Motor neuron (in vitro differentiated cells): ENCODE data around the gene PIK3R5. TPM values are rescaled to one million over a fixed set of nuclear protein-coding genes. Genes with fewer than 3 reads are reported as not detected.

ENCODE experiments used
- ATAC-seq, 8 experiments: fragments of 200-7000 bp; cut with Tn5 transposase; replicated peaks in 6 of 8; 2 replicates each; pipeline ENCODE4 v1.8.0; 2021; ENCODE audit warnings: mild to moderate bottlenecking in 8 of 8, moderate library complexity in 8 of 8
- H3K27ac ChIP-seq, 2 donors: fragments of 250-450 bp; sonication (Bioruptor Pico); 2 replicates each; pipeline ENCODE4 v1.9.0; 2021; ENCODE audit warnings: antibody characterized with exemption in 2 of 2, mild to moderate bottlenecking in 2 of 2, moderate library complexity in 1 of 2
- H3K4me1 ChIP-seq, 2 donors: fragments of 250-450 bp; sonication (Bioruptor Pico); replicated peaks in 1 of 2; 2 replicates each; pipeline ENCODE4 v1.6.1; 2021; ENCODE audit warnings: antibody characterized with exemption in 2 of 2, mild to moderate bottlenecking in 2 of 2, moderate library complexity in 1 of 2
- H3K4me3 ChIP-seq, 5 donors: fragments of 250-450 bp; sonication (Bioruptor Pico); 2 replicates each; pipeline ENCODE4 v1.9.0; 2021; ENCODE audit warnings: antibody characterized with exemption in 5 of 5, mild to moderate bottlenecking in 5 of 5, moderate library complexity in 4 of 5
- WGBS, 10 experiments: fragments of 450-650 bp; shearing (Covaris generic); methylation state at CpG; one replicate each; pipeline ENCODE4 v1.0.0; 2022; 5-methylcytosine and 5-hydroxymethylcytosine counted together
- in situ Hi-C, 9 experiments: fragments of 400-800 bp; cut with MboI; loops; one replicate each; pipeline ENCODE4 v1.15.0; 2021; ENCODE audit warnings: low sequenced_read_pairs in 9 of 9, low pct_unique_long_range_greater_than_20kb in 2 of 9; ENCODE audit not compliant: unreplicated experiment in 9 of 9
- total RNA-seq, 8 experiments: library from RNA; unstranded; fragments of 300-600 nt; gene quantifications; 2 replicates each; pipeline versions ENCODE4 v1.2.3 to v1.2.4, GENCODE V29; 2022

The PIK3R5 gene
- total RNA-seq, 8 experiments from 2014 or later: 0.27 to 1.7 (median 0.86) TPM

DNA sequence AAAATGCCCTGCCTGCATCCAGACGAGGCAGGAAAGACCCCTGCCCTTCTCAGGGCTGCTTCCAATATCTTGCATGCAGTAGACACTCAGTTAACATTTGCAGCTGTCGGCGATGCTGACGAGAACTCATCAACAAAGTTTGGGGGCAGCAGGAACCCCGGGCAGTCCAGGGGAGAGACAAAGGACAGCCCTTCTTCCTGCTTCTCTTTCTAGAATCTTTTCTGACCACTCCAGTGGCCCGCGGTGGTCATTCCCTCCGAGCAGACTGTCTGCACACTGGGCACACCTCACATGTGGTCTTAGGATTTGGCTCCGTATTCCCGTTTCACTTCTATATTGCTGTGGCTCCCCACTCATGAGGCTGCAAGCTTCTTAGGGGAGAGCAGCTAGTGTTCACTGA is 135.4 kb downstream of the PIK3R5 start:
- WGBS, 10 experiments: 0 to 93% (median 68%) methylated on average over 1 to 5 of the region's 10 CpGs; no CpG with 5 or more reads in 3 of the 10 experiments
- no peak for ATAC-seq
- in situ Hi-C loops: no loop called here
- Histone ChIP-seq H3K27ac (no peak overlapping the region), H3K4me1 (no peaks in the 10 kb centered on the region), H3K4me3 (no peak overlapping the region)

DNA sequence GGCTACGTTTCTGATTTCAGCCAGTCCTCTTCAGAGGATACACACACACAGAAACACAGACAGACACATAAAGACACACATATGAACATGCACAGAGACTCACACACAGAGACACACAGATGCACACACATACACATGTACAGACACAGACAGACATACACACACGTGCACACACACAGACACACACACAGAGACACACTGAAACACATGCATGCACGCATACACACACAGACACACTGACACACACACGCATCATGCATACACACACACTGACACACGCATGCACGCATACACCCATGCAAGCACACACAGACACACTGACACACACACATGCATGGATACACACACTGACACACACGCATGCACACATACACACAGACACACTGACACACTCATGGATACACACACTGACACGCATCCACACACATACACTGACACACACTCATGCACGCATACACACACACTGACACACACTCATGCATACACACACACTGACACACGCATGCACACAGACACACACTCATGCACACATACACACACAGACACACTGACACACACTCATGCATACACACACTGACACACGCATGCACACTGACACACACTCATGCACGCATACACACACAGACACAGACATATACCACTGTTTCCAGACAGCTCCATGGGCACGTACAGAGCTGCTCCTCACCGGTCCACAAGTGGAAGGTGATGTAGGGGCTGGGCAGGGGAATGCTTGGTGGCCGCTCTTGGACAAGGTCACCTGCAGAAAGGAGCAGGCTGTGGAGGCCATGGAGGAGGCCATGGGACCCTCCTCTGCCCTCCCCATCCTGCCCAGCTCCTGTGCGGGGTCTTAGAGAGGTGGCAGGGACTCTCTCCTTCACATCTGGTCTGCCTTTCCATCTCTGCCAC is 136.2 kb downstream of the PIK3R5 start:
- in situ Hi-C loops: no loop called here
- no peaks in the 10 kb centered on the region for H3K4me1 ChIP-seq
- no peak for ATAC-seq
- no peak overlapping the region for H3K27ac ChIP-seq
- H3K4me3 ChIP-seq: no peak overlapping the region
- 40 to 89% (median 67%) methylated on average over 1 to 6 of the region's 16 CpGs; no CpG with 5 or more reads in 4 of the 10 experiments for WGBS, 10 experiments

Other genes with a start within 250 kb of the PIK3R5 start
- gene CCDC42, start 220.9 kb downstream of the PIK3R5 start, total RNA-seq: 1 to 10 TPM in 1 of 8 experiments, under 1 TPM in 5, not detected in 2; 0.16 to 2.0 (median 0.68) TPM
- not detected for gene SPDYE4, start 207.2 kb downstream of the PIK3R5 start, total RNA-seq
- gene MFSD6L, start 166.3 kb downstream of the PIK3R5 start, total RNA-seq: under 1 TPM in 3 of 8 experiments, not detected in 5; 0.08 to 0.14 (median 0.09) TPM
- gene PIK3R6, start 98.0 kb downstream of the PIK3R5 start, total RNA-seq: under 1 TPM in 3 of 8 experiments, not detected in 5; 0.04 to 0.19 (median 0.14) TPM
- gene NTN1, start 55.8 kb upstream of the PIK3R5 start, total RNA-seq: 100 to 1,000 TPM in 1 of 8 experiments, 10 to 100 TPM in 6, 1 to 10 TPM in 1; 8.0 to 491 (median 16.4) TPM